HL-60 (cell line): ENCODE results near the gene TTC8.

Experiments
- CTCF ChIP-seq: IDR thresholded peaks from one replicate; pipeline ENCODE4 v1.5.1; 2011; ENCODE audit warnings: low read length, control low read depth, inconsistent platforms; ENCODE audit not compliant: insufficient read depth
- GABPA ChIP-seq: IDR thresholded peaks from 2 replicates; pipeline ENCODE4 v1.6.1; 2012; ENCODE audit warnings: low read depth
- REST ChIP-seq: IDR thresholded peaks from 2 replicates; pipeline ENCODE4 v1.6.1; 2012; ENCODE audit warnings: low read depth; ENCODE audit not compliant: insufficient replicate concordance

GRCh38 chr14:88853129-88853528 is 28.7 kb downstream of the TTC8 start:
- TF ChIP-seq REST: no peak
- no peak for TF ChIP-seq CTCF
- TF ChIP-seq GABPA: no peak
